ENCODE data around the gene FUS.

FUS gene

GRCh38 chr16:31213877-31214707 is 34.2 kb downstream of the FUS start, which contains the start of gene TRIM72:
TRIM72 (plus strand) TSS chr16:31214119; CDS start chr16:31214739, 620 bp downstream.
- H3K4me3 ChIP-seq (ENCODE audit: low read depth, low read length) = no peak within 1 kb of the TSS
- no peak for TF ChIP-seq CTCF (IDR thresholded peaks at IDR 0.05; ENCODE audit: low read depth, low read length, missing control alignments)
- DNase-seq (ENCODE audit: low read depth) = no peak

- no peak for DNase-seq (ENCODE audit: low read depth)
- no peak for TF ChIP-seq CTCF (IDR thresholded peaks at IDR 0.05; ENCODE audit: low read depth, low read length, missing control alignments)
- H3K4me3 ChIP-seq (ENCODE audit: low read depth, low read length) = no peak overlapping the region
Measured at GRCh38 chr16:31214708-31215286, 34.9 kb downstream of the FUS start.

GRCh38 chr16:31215287-31216162 is 35.6 kb downstream of the FUS start:
- no peak for DNase-seq (ENCODE audit: low read depth)
- no peak for TF ChIP-seq CTCF (IDR thresholded peaks at IDR 0.05; ENCODE audit: low read depth, low read length, missing control alignments)

GRCh38 chr16:31216422-31217135 is 36.6 kb downstream of the FUS start, which contains the start of gene PYDC1:
PYDC1 (minus strand) TSS chr16:31217135; CDS start chr16:31217028, 107 bp downstream.
- no peak for TF ChIP-seq CTCF (IDR thresholded peaks at IDR 0.05; ENCODE audit: low read depth, low read length, missing control alignments)
- DNase-seq (ENCODE audit: low read depth) = no peak
- H3K4me3 ChIP-seq (ENCODE audit: low read depth, low read length) = no peak within 1 kb of the TSS

More at GRCh38 chr16:31215287-31216162, 35.6 kb downstream of the FUS start:
- H3K4me3 ChIP-seq (ENCODE audit: low read depth, low read length) = no peak overlapping the region

- DNase-seq (ENCODE audit: low read depth) = no peak
- TF ChIP-seq CTCF (IDR thresholded peaks at IDR 0.05; ENCODE audit: low read depth, low read length, missing control alignments) = no peak
- no peak overlapping the region for H3K4me3 ChIP-seq (ENCODE audit: low read depth, low read length)
Measured at GRCh38 chr16:31217136-31217530, 37.2 kb downstream of the FUS start.

- DNase-seq (ENCODE audit: low read depth) = no peak
- no peak overlapping the region for H3K4me3 ChIP-seq (ENCODE audit: low read depth, low read length)
- TF ChIP-seq CTCF (IDR thresholded peaks at IDR 0.05; ENCODE audit: low read depth, low read length, missing control alignments) = no peak
Measured at GRCh38 chr16:31219154-31219741, 39.3 kb downstream of the FUS start.

Data from GM12864 (cell line).